UCSD-AML1 (cell line): ENCODE results near the gene SERPINA12.

Experiments
- DNase-seq: peaks from one replicate; lab custom pipeline; 2025; ENCODE audit not compliant: unreplicated experiment; lab: John Stamatoyannopoulos, UW

The SERPINA12 gene, protein sequence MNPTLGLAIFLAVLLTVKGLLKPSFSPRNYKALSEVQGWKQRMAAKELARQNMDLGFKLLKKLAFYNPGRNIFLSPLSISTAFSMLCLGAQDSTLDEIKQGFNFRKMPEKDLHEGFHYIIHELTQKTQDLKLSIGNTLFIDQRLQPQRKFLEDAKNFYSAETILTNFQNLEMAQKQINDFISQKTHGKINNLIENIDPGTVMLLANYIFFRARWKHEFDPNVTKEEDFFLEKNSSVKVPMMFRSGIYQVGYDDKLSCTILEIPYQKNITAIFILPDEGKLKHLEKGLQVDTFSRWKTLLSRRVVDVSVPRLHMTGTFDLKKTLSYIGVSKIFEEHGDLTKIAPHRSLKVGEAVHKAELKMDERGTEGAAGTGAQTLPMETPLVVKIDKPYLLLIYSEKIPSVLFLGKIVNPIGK

DNA sequence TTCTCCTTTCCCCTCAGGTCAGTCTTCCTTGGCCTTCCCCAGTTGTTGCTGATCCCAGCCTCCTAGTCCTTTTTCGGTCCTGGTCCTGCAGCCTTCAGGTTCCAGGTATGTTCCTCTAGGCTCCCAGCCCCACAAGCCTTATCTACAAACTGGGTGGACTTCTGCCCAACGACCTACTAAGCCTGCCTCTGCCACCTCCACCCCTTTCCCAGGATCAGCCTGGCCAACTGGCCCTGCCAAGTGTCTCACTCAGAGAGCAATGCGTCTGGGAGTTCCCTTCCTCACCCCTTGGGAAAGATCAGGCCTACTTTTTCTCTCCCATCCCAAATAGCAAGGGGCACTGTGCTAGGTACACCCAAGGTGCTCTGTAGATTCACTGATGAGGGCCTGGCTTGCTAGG is at the start of gene SERPINA12:
SERPINA12 (minus strand) TSS at position 114 of the 400 bp plus-strand sequence. CDS start 11,072 bp downstream, outside the sequence.
- DNase-seq = no peak

DNA sequence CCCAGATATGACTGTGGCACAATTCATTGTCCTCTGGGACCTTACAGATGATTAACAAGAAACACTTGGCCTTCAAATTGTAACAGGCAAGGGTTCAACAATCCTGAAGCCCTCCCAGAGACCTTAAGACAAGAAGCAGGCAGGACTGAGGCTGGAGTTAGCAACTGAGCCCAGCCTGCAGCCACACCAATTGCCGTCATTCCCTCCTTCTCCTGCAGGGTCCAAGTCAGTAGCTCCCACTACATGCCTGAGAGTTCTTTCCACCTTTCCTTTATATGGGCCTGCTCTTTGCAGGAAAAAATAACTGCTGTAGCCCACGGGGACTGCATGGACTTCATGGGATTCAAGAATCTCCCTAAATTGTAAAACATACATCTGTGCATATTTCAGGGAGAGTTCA is 49.6 kb upstream of the SERPINA12 start:
- DNase-seq = no peak

DNA sequence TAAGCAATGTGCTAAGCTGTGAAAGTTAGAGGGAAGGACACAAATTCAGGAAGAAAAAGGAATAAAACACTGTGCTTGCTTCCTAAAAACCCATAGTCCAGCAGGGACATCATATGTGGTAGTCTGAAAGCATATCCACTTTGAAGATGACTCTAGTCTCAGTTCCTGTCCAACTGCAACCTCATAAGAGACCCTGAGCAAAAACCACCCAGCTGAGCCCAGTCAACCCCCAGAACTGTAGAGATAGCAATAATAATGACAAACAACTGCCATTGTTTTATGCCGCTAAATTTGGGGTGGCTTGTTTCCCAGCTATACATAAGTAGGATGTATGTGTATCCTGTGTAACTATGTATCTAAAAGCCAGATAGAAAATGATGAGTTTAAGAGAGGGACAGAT is 48.1 kb upstream of the SERPINA12 start:
- no peak for DNase-seq

DNA sequence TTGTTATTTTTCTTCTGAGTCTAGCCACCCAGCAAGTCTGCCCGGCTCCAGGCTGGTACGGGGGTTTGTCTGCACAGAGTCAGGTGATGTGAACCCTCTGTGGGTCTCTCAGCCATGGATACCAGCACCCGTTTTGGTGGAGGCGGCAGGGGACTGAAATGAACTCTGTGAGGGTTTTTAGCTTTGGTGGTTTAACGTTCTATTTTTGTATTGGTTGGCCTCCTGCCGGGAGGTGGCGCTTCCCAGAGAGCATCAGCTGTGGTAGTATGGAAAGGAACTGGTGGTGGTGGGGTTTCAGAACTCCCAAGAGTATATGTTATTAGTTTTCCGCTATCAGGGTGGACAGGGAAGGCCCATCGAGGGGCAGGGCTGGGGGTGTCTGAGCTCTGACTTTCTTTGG is 46.7 kb upstream of the SERPINA12 start:
- no peak for DNase-seq

DNA sequence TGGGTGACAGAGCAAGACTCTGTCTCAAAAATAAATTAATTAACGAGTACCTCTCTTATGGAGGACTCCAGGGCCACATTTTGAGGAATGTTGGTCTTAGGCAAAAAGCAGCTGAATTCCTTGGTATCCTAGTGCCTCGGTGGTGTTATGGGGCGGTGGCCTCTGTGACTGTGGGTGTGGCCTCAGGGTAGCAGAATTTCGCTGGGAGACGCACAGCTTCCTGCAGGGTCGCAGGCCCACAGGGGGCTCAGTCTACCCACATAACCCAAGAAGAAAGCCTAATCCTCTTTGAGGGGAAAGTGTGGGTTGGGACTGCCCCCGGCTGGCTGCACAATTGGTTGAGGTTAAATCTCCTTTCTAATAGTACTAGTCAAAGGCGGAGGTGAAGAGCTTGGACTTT is 40.8 kb upstream of the SERPINA12 start:
- no peak for DNase-seq

DNA sequence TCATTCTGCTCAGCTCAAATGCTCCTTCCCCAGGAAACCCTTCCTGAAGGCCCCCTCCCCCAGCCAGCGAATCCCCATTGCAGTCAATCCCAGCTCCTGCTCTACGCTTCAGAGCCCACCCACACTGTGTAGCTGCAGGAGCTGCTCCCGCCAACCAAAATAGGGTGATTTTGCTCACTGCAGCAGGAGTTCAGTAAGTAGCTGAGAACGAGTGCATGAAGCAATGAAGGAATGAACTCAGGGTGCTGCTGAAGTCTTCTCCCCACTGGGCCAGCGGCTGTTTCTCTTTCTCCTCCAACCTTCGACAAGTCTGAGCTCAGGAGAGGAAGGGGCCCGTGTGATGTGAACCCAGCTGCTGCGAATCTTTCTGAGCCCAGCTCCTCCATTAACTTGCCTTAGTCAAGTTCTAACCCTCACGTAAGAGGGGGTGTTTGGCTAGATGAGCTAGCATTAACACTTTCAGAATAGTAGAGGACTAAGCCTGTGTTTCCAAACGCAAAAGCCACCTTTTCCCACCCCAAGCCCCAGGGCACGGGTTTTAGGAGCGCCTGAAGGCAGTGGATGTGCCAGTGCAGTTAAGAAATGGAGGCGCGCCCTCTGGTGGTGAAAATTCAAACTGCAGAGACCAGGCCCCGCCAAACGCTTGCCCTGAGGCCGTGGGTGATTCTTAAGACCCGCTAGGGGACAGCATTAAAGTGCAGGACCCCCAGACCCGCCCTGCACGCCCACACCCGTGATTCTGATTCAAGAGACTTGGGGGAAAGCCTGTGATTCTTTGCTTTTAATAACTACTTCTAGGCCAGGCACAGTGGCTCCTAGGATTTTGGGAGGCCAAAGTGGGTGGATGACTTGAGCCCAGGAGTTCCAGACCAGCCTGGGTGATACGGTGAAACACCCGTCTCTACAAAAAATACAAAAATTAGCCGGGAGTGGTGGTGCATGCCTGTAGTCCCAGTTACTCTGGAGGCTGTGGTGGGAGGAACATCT is 40.0 kb upstream of the SERPINA12 start:
- DNase-seq = peak; percentile 56

DNA sequence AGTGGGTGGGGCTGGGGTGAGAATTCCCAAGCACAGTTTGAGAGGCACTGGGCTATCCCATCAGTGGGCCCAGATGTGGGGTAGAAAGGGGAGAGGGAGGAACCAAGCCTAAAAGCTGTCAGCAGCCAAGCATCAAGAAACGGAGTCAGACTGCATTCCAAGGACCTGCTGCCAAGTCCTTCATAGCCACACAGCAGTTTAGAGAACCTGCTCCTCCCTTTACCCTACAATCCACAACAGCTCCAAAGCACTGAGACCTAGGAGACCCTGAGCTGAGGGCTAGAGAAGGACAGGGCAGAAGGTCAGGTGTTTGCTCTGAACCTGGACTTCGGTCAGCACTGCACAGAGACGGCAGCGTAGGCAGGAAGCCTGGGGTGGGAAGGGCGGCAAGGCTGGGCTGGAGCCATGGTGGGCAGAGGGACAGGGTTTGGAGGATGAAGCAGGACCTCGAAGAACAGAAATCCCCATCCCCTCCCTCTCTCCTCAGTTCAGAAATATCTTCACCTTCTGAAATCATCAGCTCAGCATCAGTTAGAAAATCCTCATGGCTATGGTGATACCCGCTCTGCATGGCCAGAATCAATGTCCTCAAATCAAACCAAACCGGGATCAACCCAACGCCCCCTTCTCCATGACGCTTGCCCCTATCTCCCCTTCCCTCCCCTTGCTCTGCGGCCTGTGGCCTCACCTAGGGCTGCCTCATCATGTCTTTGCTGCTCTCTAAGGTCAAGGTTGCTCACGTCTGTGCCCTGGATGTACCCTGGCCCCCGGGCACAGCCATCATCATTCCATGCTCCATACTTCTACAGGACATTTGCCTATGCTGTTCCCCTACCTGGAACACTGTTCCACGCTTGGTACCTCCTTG is 39.1 kb upstream of the SERPINA12 start:
- DNase-seq = no peak

DNA sequence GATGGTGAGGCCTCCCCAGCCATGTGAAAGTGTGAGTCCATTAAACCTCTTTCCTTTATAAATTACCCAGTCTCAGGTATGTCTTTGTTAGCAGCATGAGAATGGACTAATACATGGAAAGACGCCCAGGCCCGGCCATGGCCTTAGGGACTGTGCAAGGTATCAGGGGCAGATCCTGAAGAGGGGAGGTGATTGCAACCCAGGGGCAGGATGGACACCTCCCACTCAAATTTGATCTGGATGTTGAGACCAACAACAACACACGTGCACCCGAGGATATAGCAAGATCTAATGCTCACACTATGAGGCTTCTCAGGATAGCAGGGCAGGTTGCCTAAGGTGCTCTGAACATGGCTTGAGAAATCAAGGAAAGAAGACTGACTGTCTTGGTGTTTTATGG is 38.5 kb upstream of the SERPINA12 start:
- no peak for DNase-seq

DNA sequence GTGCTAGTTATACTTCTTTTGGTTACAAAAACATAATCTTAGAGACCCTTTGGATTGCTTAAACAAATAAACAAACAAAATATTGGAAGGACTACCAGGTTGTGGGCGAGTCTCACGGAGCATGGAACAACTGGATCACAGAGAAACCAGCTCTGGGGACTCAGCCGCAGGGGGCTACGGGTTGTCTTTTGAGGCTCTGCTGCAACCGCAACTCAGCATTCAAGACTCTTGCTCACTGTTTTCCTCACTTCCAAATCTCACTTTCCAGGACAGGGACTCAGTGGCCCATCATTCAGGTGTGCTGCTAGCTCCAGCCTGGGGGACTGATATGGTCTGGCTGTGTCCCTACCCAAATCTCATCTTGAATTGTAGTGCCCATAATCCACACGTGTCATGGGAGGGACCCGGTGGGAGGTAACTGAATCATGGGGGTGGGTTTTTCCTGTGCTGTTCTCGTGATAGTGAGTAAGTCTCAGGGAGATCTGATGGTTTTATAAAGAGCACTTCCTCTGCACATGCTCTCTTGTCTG is 37.9 kb upstream of the SERPINA12 start:
- no peak for DNase-seq

DNA sequence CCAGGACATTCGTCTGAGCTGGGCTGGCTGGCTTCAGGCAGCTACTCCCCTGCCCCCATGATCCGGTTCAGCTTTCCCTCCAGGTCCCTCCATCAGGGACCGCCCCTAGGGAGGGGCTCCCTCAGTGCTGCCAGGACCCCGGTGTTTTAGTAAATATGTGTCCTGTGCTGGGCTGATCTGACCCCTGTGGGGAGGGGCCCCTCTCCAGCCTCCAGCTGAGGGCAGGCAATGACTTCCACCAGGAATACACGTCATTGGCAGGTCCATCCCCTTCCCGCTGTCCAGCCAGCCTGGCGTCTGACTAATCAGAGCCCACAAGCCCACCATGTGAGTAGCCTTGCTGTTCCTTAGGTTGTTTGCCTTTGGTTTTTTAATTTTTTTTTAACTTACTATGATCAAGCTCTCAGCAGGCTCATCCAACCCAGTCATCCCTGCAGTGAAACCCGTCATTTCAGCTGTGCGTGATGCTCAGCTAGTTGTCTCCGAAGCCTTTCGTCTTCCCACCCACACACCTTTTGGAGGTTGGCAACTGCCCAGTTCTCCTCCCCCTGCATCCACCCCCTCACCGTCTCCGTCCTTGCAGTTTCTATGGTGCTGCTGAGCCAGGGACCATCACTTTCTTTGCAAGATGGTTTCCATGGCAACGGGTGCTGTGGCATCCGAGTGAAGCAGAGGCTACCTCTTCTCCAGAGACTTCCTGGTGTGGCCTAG is 36.0 kb upstream of the SERPINA12 start:
- DNase-seq = no peak

DNA sequence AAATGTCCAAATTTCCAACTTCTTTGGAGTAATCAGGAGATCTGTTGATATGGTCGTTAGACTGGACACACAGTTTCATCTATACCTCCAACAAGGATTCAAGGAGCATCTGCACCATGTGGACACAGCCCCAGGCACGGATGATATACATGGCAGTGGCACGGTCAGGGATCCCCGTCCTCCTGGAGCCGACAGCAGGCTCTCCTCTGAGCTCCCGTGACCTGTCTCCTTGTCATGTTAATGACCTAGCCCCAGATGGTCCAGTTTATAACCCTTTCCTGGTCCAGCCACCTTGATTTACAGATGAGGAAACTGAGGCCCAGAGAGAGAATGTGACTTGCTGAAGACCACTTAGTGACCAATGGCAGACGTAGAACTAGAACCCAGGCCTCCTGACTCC is 35.5 kb upstream of the SERPINA12 start:
- DNase-seq = no peak

DNA sequence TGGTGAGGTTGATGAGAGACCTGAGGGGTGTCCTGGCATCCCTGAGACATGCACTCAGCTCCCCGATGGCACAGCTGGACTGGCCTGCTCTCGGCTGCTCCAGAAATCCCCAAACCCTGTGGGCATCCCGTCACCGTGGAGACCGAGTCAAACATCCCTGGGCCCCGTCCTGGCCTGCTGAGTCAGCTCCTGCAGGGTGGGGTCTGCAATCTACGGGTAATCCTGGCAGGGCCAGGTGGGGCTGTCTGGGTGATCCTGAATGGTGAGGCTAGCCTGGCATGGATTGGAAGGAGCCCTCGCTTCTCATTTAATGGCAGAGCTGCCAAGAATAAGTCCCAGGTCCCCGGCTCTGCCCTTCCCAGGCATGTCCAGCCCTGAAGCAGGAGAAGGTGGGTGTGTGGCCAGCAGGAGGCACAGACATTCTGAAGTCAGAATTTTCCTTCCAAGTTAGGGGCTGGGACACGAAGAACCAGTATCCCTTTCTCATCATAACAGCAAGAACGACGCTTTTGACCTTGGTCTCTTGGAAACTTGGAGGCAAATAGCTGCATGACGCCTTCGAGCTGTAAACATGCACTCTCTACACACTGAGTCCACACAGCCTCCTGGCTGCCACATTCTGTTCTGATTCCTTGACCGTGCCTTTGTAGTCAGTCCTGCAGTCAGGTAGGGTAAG is 34.3 kb upstream of the SERPINA12 start:
- DNase-seq = no peak

DNA sequence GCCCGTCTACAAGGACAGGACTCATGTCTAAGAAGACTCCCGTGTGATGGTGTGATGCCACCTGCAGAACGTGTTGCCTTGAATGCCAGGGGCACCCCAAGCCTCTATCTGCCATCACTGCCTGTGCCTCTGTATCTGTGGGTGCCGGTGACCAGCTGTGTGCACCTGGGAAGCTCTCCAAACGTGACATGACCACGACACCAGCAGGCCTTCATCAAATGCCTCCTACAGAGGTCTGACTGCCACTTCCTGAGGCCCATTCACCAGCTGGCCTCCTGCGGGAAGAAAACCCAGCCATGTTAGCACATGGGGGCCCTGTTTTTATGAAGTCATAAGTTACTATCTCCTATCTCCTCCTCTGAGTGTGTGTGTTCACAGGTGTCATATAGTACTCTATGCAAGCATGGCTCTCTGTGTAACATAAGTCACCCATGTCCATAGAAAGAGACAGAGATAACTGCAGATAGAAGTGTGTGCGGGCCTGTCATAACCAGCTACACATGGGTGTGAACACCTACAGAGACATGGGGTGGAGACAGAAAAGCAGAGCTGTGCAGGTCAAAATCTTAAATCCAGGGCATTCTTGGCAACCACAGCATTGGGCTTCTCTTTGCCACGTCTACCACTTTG is 33.7 kb upstream of the SERPINA12 start:
- no peak for DNase-seq

DNA sequence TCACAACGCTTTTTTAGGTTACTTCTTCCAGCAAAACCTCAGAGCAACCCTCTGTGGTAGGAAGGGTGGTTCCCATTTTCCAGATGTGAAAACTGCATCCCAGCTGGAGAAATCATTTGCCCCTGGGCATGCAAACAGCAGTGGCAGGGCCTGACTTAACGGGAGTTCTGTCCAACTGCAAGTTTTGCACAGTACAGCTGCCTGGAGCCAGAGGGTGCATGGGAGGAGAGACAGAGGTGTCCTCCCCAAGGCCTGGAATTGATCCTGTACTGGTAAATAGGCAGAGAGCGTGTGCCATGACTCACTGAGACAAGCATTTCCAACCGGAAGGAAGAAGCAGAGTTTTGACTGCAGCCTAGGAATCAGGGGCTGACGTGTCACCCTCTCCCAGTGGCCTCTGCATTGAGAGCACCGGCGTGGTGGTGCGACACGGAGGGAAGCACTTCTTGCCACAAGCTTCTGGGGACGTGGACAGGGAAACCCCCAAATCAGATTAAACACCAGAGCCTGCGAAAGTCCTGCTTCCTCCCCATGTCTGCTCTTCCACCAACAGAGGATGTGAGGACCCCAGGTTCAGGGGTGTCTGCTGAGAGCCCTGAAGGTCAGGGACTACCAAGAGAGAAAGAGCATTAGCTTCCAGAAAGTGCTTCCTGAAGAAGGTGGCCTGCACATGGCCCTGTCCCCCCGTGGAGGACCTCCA is 33.0 kb upstream of the SERPINA12 start:
- DNase-seq = no peak

DNA sequence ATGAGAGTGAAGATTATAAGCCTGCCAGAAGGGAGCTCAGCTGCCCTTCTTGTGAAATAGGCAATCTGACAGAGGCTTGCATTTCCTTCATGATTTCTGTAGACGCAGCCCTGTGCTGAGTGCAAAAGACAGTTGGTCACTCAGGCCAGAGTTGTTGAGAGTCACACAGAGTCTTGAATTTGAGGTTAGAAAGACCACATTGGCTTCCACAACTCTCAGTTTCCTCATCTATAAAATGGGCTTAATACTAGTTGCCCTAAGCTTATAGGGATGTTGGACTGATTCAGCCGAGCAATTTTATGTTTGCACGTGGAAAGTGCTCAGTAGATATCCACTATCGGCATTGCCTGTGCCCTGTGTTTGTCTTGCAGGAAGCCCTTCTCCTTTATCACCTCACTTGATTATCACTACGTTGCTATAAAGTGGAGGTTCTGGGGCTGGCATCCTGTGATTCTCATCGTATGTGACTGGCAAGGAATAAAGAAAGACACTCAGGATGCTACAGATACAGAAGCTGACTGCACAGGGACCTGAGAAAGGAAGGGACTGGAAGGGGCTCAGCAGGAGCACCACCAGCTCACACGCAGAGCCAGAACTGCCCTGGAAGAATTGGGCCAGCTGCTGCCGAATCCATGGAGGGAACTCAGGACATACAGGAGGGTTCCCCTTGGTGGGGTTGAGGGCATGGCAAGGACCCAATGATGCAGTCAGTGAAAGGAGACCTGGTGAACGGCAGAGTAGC is 32.1 kb upstream of the SERPINA12 start:
- no peak for DNase-seq

DNA sequence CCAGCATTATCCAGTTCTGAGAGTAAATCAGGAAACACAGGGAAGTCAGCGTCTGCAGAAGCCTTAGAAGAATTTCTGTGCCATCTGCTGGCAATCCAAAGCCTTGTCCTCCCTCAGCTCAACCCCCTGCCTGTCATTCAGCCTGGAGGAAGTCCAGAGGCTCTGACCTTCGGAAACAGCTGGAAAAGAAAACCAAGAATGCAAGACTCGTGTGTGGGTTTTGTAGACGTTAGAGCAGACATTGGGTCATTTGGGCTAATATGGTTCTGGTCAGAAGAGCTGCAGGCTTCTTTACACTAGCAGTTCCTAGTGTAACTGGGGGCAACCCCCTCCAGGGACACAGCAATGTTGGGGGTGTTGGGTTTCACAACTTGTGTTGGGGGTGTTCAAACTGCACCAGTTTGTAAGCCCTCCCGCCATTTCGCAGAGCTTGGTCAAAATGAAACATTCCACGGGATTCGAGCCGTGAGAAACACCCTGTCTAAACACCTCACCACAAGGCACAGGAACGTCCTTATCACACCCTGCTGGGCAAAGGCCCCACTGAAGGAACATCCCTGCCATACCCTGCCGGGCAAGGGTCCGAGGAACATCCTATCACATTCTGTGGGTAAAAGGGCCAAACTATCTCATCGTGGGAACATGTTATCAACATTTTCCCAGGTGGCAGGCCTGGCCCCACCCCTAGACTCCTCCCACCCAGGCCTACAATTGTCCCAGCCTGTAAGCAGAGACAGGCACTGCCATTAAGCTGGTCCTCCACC is 30.9 kb upstream of the SERPINA12 start:
- no peak for DNase-seq

DNA sequence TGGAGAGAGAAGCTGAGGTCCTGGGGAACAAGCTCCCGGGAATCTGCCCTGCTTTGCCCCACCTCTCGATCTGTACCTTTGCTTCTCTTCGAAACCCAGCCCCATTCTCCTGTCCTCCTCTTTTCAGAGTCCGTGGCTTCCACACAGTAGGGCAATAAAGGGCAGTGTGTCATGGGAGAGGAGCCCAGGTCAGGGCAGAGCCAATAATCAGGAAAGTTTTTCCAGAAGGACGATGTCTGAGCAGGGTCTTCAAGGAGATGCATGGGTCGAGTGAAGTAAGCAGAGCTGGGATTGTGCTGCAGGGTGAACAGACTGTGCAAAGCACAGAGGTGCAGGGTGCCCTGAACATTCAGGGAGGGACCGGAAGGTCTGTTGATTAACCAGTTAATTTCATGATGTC is 29.9 kb upstream of the SERPINA12 start:
- no peak for DNase-seq
